ENCODE results near the gene ZNF594. TPM values are rescaled to one million over a fixed set of nuclear protein-coding genes. Genes with fewer than 3 reads are reported as not detected.
A peak's percentile ranks its signal among the peaks of the same experiment; 100 is the strongest.
"Not testable (repeated sequence)": the region's sequence is repeated elsewhere in the genome, so short reads cannot be mapped to it uniquely, and the experiment has no call there.

ZNF594 gene
- polyA plus RNA-seq (ENCODE audit: insufficient read depth in 1 of 5, insufficient read length in 5 of 5, low replicate concordance in 1 of 5) = 10 to 100 TPM; 13.7 to 25.4 (median 18.4) TPM
- long read RNA-seq, donor 1, full-length matches to known transcripts = 15 of 15 reads
- long read RNA-seq, donor 1, partial matches to known transcripts = 0 of 15 reads
- long read RNA-seq, donor 1, other reads (novel, unspliced or antisense) = 0 of 15 reads
- long read RNA-seq, donor 2, full-length matches to known transcripts = 7 of 7 reads
- long read RNA-seq, donor 2, partial matches to known transcripts = 0 of 7 reads
- long read RNA-seq, donor 2, other reads (novel, unspliced or antisense) = 0 of 7 reads
- long read RNA-seq, donor 3, full-length matches to known transcripts = 10 of 10 reads
- long read RNA-seq, donor 3, partial matches to known transcripts = 0 of 10 reads
- long read RNA-seq, donor 3, other reads (novel, unspliced or antisense) = 0 of 10 reads
- long read RNA-seq, donor 4, full-length matches to known transcripts = 7 of 7 reads
- long read RNA-seq, donor 4, partial matches to known transcripts = 0 of 7 reads
- long read RNA-seq, donor 4, other reads (novel, unspliced or antisense) = 0 of 7 reads
- long read RNA-seq, donor 5, full-length matches to known transcripts = 17 of 17 reads
- long read RNA-seq, donor 5, partial matches to known transcripts = 0 of 17 reads
- long read RNA-seq, donor 5, other reads (novel, unspliced or antisense) = 0 of 17 reads
- long read RNA-seq, donor 6, full-length matches to known transcripts = 13 of 13 reads
- long read RNA-seq, donor 6, partial matches to known transcripts = 0 of 13 reads
- long read RNA-seq, donor 6, other reads (novel, unspliced or antisense) = 0 of 13 reads
- long read RNA-seq, donor 7, full-length matches to known transcripts = 8 of 8 reads
- long read RNA-seq, donor 7, partial matches to known transcripts = 0 of 8 reads
- long read RNA-seq, donor 7, other reads (novel, unspliced or antisense) = 0 of 8 reads
- long read RNA-seq, donor 8, full-length matches to known transcripts = 3 of 3 reads
- long read RNA-seq, donor 8, partial matches to known transcripts = 0 of 3 reads
- long read RNA-seq, donor 8, other reads (novel, unspliced or antisense) = 0 of 3 reads

- DNase-seq = peak; percentile 94 to 96
These were observed at the start of gene ZNF594 for GRCh38 chr17:5191541-5192417. TSS of gene ZNF594 (minus strand) at chr17:5191868. CDS start at chr17:5184256, 7,612 bp downstream.

GRCh38 chr17:5239769-5240168, 48.1 kb upstream of the ZNF594 start:
- not testable (repeated sequence) for DNase-seq

DNA sequence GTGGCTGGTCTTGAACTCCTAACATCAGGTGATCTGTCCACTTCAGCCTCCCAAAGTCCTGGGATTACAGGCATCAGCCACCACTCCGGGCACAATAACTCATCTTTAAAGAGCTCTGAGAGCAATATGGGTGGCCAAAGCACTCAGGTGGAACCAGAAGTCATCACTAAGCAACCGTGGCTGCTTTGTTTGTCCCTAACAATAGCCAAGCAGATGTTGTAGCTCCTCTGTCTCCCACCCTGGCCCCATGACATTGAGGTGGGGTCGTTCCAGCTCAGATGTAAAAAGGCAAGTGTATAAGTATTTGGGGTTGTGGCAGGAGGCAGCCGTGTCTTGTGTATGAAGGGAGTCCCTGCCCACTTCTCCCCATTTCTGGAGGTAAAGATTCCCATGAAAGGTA, 46.7 kb upstream of the ZNF594 start:
- no peak for DNase-seq

GRCh38 chr17:5237541-5238016, 45.9 kb upstream of the ZNF594 start:
- DNase-seq = no peak

- no peak for DNase-seq
These were observed 45.4 kb upstream of the ZNF594 start for GRCh38 chr17:5236938-5237540.

DNA sequence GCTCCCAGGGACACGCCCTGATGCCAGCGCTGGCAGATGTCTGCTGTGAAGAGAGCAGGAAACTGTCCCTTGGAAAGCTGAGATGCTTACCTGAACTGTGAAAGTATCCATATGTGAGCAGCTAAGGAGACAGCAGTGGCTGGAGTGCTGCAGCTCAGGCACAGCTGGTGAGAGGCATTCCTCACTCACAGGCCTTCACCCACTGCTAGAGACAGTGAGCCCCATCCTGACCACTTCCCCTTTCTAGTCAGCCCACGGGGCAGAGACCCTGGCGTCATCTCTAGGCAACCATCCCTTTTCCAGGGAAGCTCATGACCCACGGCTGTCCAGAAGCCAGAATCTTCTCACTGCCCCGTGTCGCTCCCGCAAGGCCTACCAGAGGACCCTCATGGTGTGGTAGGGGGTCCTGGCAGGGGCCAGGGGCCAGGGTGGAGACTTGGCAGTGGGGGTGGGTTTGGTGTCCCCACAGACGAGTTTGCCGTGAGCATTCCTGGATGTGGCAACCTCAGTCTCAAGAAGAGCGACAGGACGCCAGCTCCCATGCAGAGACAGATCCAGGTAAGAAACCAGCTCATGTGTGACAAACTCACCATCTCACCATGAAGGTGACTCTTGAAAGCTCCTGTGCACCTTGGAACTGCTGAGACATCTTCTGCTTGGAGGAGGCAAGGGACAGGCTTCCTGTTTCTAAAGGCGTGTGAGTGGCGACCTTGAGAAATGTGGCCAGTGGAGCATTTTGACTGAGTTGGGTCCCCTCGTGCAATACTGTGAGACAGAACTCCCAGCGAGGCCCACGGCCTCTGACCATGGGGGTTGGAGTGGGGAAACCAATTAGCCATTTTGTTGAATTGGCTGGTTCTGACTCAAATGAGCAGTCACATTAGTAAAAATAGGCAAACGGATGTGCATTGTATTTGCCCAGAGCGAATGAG, 43.2 kb upstream of the ZNF594 start, which contains the start of gene SCIMP:
Gene SCIMP, minus strand, starts transcription at position 216 of the 932 bp plus-strand sequence. Its CDS starts 105 bp downstream, at position 111.
- no peak for DNase-seq

DNA sequence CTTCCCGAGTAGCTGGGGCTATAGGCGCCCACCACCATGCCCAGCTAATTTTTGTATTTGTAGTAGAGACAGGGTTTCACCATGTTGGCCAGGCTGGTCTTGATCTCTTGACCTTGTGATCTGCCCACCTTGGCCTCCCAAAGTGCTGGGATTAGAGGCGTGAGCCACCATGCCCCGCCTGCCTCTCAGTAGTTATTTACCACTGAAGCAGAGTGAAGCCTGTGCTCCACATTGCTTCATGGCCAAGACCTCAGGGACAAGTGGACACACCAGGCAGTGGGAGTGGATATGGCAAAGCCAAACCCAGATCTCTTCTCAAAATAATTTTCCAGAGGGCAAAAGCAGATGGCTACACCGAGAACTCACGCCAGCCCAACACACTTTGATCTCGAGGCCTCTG, 41.8 kb upstream of the ZNF594 start:
- DNase-seq = not testable (repeated sequence)

DNA sequence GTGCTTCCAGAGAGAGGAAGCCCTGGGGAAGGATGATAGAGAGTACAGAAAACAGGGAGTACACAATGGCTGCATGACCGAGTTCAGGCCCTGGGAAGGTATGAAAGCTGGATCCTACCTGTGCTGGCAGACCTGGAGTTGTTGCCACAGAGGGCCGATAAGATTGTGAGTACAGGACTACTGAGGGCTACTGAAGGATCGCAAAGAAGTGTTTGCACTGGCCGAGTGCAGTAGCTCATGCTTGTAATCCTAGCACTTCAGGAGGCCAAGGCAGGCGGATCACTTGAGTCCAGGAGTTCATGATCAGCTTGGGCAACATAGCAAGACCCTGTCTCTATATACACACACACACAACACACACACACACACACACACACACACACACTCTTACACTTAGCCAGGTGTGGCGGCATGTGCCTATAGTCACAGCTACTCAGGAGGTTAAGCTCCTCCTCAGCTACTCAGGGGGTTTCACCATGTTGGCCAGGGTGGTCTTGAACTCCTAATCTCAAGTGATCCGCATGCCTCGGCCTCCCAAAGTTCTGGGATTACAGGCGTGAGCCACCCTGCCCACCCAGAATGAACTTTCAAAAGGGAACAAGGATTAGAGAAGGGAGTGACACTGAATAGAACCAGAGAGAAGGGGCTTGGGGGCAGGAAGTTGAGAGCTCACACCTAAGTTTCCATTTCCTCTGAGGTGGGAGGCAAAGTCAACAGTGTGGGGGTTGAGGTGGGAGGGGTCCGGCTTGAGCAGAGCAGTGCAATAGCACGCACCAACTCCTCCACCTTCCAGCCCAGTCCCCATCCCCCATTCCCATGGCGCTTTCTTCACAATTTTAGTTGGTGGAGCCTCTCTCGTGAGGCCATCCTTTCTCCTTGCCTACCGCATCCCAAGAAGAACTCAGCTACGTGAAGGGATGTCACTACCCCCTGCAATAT, 35.5 kb upstream of the ZNF594 start:
- DNase-seq = no peak

DNA sequence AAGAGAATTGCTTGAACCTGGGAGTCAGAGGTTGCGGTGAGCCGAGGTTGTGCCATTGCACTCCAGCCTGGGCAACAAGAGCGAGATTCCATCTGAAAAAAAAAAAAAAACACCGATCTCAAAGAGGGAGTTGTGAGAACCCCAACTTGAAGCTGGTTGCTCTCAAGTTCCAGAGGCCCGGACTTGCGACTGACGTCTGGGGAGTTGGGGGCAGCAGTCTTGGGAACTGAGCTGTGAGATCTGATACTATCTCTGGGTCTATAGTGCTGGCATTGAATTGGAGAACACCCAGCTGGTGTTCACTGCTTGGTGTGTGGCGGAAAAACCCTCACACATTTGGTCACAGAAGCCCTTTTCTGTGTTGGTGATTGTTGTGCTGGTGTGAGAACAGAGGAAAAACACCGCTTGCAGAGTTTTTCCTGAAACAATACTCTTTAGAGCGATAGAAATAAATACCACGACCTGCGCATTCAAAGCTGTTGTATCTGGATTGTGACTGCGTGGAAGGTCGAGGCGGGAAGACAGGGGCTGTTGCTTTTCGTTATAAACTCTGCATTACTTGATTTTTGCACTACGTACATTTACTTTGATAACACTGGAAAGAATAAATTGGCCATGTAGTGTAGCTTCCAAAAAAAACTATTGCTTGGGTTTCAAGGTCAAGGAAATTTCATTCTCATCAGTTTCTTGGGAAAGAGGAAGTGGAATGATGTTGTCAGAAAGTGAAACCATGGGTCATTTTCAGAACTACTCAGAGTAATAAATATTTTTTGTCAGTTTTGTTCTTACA, 34.2 kb upstream of the ZNF594 start:
- no peak for DNase-seq

DNA sequence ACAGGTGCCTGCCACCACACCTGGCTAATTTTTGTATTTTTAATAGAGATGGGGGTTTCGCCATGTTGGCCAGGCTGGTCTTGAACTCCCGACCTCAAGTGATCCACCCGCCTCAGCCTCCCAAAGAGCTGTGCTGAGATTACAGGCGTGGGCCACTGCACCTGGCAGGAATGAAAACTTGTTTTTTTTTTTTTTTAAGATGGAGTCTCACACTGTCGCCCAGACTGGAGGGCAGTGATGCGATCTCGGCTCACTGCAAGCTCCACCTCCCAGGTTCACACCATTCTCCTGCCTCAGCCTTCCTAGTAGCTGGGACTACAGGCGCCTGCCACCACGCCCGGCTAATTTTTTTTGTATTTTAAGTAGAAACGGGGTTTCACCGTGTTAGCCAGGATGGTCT, 30.2 kb upstream of the ZNF594 start:
- DNase-seq = not testable (repeated sequence)

GRCh38 chr17:5220074-5220473, 28.4 kb upstream of the ZNF594 start:
- no peak for DNase-seq

DNA sequence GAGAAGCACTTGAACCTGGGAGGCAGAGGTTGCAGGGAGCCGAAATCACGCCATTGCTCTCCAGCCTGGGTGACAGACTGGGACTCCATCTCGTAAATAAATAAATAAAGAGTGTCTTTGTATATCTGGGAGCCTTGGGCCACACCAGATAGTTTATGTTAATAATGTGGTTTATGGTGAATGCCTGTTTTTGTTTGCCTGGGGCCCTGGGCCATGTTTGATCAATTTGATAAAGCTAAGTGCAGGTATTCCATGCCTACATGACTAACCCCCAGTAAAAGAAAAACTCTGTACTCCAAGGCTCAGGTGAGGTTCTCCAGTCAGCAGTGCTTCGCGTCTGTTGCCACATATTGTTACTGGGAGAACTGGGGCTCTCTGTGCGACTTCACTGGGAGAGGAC, 27.9 kb upstream of the ZNF594 start:
- no peak for DNase-seq

- DNase-seq = not testable (repeated sequence)
These were observed 25.9 kb upstream of the ZNF594 start for GRCh38 chr17:5217562-5217961.

DNA sequence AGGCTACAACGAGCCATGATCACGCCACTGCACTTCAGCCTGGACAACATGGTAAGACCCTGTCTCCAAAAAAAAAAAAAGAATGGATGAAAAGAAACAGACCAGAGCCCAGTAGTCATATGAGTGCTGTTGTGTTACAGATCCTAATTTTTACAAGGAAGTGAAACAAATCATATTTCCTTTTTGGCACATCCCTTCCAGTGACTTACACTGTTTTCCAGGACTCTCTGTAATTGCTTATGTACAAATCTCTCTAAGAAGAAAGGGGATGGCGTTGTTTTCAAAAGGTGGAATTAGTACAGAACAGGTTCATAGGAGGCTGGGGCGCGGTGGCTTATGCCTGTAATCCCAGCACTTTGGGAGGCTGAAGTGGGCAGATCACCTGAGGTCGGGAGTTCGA, 19.8 kb upstream of the ZNF594 start:
- no peak for DNase-seq

DNA sequence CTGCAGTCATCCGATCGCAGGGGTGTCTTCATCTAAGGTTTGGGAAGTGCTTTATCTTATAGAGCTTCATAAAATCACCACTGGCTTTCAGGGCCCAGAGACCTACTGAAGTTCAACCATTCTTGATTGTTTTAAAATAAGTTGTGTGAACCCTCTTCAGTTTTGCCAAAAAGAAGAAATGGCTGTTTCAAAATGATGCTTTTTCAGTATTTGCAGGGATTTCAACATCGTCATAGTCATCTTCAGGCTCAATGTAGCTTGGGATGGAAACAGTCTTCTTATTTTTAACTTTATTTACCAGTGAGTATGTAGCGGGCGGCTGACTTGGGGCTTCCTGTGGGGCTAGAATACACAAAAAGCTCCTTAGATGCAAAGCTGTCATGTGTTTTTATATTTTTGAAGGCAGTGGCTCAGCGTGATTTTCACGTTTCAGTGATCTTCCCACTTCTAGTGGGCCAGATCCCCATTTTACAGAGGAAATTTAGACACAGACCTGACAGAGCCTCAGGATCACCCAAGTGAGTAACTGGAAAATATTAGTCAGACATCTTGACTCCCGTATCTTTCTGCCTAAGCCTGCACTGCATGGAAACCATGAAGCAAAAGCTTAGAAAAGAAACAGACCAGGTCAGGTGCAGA, 19.1 kb upstream of the ZNF594 start:
- DNase-seq = no peak

DNA sequence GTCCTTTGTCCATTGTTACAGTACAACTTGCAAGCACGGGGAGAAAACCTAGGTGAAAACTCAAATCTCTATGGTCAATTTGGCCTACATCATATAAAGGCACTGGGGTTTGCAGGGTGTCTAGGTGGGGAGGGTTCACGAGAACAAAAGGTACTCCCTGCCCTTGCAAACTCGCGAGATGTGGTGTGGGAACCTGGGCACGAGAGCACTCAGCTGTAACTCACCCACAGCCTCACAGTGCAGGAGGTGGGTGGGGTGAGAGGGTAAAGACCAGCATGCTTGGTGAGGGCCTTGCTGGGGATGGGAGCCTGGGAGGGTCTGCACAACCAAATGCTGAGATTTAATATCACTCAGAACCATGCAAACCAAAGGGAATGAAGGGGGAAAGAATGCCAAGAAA, 18.4 kb upstream of the ZNF594 start:
- DNase-seq = no peak

- no peak for DNase-seq
These were observed 17.7 kb upstream of the ZNF594 start for GRCh38 chr17:5209396-5209795.
